ENCODE results near the gene CASTOR1.

Gene CASTOR1

GRCh38 chr22:30310881-30311771 is 21.8 kb upstream of the CASTOR1 start:
- no peak for DNase-seq
- TF ChIP-seq POLR2A (IDR thresholded peaks at IDR 0.05; ENCODE audit: low read length) (no peak), GATA1 (IDR thresholded peaks at IDR 0.05; ENCODE audit: low read depth, low read length) (no peak)

GRCh38 chr22:30309951-30310741 is 20.8 kb upstream of the CASTOR1 start:
- no peak for DNase-seq
- TF ChIP-seq GATA1 (IDR thresholded peaks at IDR 0.05; ENCODE audit: low read depth, low read length) (no peak), POLR2A (IDR thresholded peaks at IDR 0.05; ENCODE audit: low read length) (no peak)

GRCh38 chr22:30308518-30309230 is 19.4 kb upstream of the CASTOR1 start:
- DNase-seq: no peak
- TF ChIP-seq POLR2A (IDR thresholded peaks at IDR 0.05; ENCODE audit: low read length): no peak
- TF ChIP-seq GATA1 (IDR thresholded peaks at IDR 0.05; ENCODE audit: low read depth, low read length): no peak

- TF ChIP-seq GATA1 (IDR thresholded peaks at IDR 0.05; ENCODE audit: low read depth, low read length): no peak
- no peak for TF ChIP-seq POLR2A (IDR thresholded peaks at IDR 0.05; ENCODE audit: low read length)
- DNase-seq: no peak
These were observed 18.8 kb upstream of the CASTOR1 start for GRCh38 chr22:30308093-30308492.

GRCh38 chr22:30307041-30307574 is 17.8 kb upstream of the CASTOR1 start:
- TF ChIP-seq GATA1 (IDR thresholded peaks at IDR 0.05; ENCODE audit: low read depth, low read length) (no peak), POLR2A (IDR thresholded peaks at IDR 0.05; ENCODE audit: low read length) (no peak)
- no peak for DNase-seq

GRCh38 chr22:30306627-30307011 is 17.3 kb upstream of the CASTOR1 start:
- no peak for TF ChIP-seq POLR2A (IDR thresholded peaks at IDR 0.05; ENCODE audit: low read length)
- TF ChIP-seq GATA1 (IDR thresholded peaks at IDR 0.05; ENCODE audit: low read depth, low read length): no peak
- DNase-seq: no peak

GRCh38 chr22:30305906-30306626 is 16.8 kb upstream of the CASTOR1 start:
- peak; percentile 37 to 46 for DNase-seq

GRCh38 chr22:30305519-30305905 is 16.2 kb upstream of the CASTOR1 start:
- TF ChIP-seq POLR2A (IDR thresholded peaks at IDR 0.05; ENCODE audit: low read length) (no peak), GATA1 (IDR thresholded peaks at IDR 0.05; ENCODE audit: low read depth, low read length) (no peak)
- DNase-seq: peak; percentile 37 to 47

More at GRCh38 chr22:30305906-30306626, 16.8 kb upstream of the CASTOR1 start:
- TF ChIP-seq GATA1 (IDR thresholded peaks at IDR 0.05; ENCODE audit: low read depth, low read length): no peak

- no peak for DNase-seq
- no peak for TF ChIP-seq GATA1 (IDR thresholded peaks at IDR 0.05; ENCODE audit: low read depth, low read length)
- no peak for TF ChIP-seq POLR2A (IDR thresholded peaks at IDR 0.05; ENCODE audit: low read length)
These were observed 15.4 kb upstream of the CASTOR1 start for GRCh38 chr22:30304495-30305244.

- TF ChIP-seq GATA1 (IDR thresholded peaks at IDR 0.05; ENCODE audit: low read depth, low read length) (no peak), POLR2A (IDR thresholded peaks at IDR 0.05; ENCODE audit: low read length) (no peak)
- no peak for DNase-seq
These were observed 13.5 kb upstream of the CASTOR1 start for GRCh38 chr22:30302810-30303138.

GRCh38 chr22:30301995-30302809 is 12.9 kb upstream of the CASTOR1 start:
- no peak for DNase-seq
- TF ChIP-seq GATA1 (IDR thresholded peaks at IDR 0.05; ENCODE audit: low read depth, low read length): no peak
- TF ChIP-seq POLR2A (IDR thresholded peaks at IDR 0.05; ENCODE audit: low read length): no peak

- TF ChIP-seq POLR2A (IDR thresholded peaks at IDR 0.05; ENCODE audit: low read length): no peak
- DNase-seq: no peak
These were observed 10.0 kb upstream of the CASTOR1 start for GRCh38 chr22:30299322-30299721.
